Activated naive CD4-positive, alpha-beta T cell treated with anti-CD3 and anti-CD28 coated beads for 36 hours (primary cell): Measurements from ENCODE around the gene RNASEH1. TPM values are rescaled to one million over a fixed set of nuclear protein-coding genes. Genes with fewer than 3 reads are reported as not detected.
"Not testable (repeated sequence)": the region's sequence is repeated elsewhere in the genome, so short reads cannot be mapped to it uniquely, and the experiment has no call there.

Source experiments
- CTCF ChIA-PET: fragments of 350-600 bp; sonication (Branson Sonifier 250); formaldehyde crosslinking; loops from one replicate; lab custom pipeline; 2021; ENCODE audit warnings: antibody characterized with exemption; lab: Charles Lee
- DNase-seq: peaks from one replicate; pipeline ENCODE4 v3.0.0-alpha.2; 2020
- H3K27ac Mint-ChIP-seq: one replicate; pipeline ENCODE4 v1.8.0; 2021; ENCODE audit warnings: mild to moderate bottlenecking, mixed read lengths
- H3K27me3 Mint-ChIP-seq: one replicate; pipeline ENCODE4 v1.8.0; 2021; ENCODE audit warnings: low read depth, mixed read lengths
- H3K36me3 Mint-ChIP-seq: one replicate; pipeline ENCODE4 v1.8.0; 2021; ENCODE audit warnings: low read depth, mixed read lengths
- H3K4me1 Mint-ChIP-seq: one replicate; pipeline ENCODE4 v1.8.0; 2021; ENCODE audit warnings: low read depth, mixed read lengths
- H3K4me3 Mint-ChIP-seq: one replicate; pipeline ENCODE4 v1.8.0; 2021; ENCODE audit warnings: mild to moderate bottlenecking, moderate library complexity, mixed read lengths
- H3K9me3 Mint-ChIP-seq: one replicate; pipeline ENCODE4 v1.8.0; 2021; ENCODE audit warnings: mixed read lengths
- intact Hi-C: fragments of 100-400 bp; cut with micrococcal nuclease; formaldehyde crosslinking; loops from one replicate; pipeline ENCODE4 v1.15.1; 2023
- total RNA-seq, 2 experiments: library from RNA; stranded (reverse); gene quantifications; one replicate each; pipeline ENCODE4 v1.2.3, GENCODE V29; 2021

Gene RNASEH1
- total RNA-seq, 2 experiments from 2014 or later, result 23.0 to 24.0 TPM

DNA sequence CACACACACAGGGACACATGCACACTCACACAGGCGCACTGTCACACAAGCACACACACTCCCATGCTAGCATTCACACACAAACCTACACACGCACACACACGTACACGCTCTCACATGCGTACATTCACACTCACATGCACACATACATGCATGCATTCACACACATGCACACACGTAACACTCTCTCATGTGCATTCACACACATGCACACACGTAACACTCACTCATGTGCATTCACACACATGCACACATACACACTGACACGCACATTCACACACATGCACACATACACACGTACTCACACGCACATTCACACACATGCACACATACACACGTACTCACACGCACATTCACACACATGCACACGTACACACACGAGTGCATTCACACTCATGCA is 55.1 kb downstream of the RNASEH1 start:
- H3K36me3 Mint-ChIP-seq, result peaks cover 44% of the 10 kb centered on the region
- H3K9me3 Mint-ChIP-seq, result no peaks in the 10 kb centered on the region
- H3K4me1 Mint-ChIP-seq, result peaks cover 2% of the 10 kb centered on the region
- no peak for DNase-seq
- no peak overlapping the region for H3K4me3 Mint-ChIP-seq
- CTCF ChIA-PET, result no interaction called here
- no peaks in the 10 kb centered on the region for H3K27me3 Mint-ChIP-seq
- intact Hi-C loops, result no loop called here
- no peak overlapping the region for H3K27ac Mint-ChIP-seq

DNA sequence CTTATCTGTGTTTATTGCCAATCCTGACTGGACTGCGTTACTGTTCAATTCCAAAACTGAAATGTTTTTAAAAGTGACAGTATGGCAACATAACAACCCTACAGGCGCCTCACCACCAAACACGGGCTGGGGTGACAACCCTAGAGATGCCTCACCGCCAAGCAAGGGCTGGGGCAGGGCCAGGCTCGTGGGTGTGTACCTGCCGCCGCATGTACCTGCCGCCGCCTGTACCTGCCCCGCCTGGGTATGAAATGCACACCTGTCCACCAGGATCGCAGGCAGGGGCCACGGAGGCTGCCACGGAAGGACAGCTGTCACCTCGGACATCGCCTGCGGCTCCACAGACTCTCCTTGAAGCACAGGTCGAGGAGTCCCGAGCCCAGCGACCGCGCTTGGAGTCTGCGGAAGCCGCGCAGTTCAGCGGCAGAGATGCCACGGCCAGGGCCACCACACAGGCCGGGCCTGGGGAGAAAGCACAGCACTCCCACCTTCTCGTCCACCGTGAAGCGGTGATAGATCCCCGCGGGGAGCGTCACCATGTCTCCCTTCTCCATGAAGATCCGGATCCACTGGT is 57.7 kb downstream of the RNASEH1 start:
- H3K9me3 Mint-ChIP-seq, result no peaks in the 10 kb centered on the region
- peaks cover 42% of the 10 kb centered on the region for H3K36me3 Mint-ChIP-seq
- intact Hi-C loops, result no loop called here
- H3K4me3 Mint-ChIP-seq, result no peak overlapping the region
- DNase-seq, result no peak
- H3K27ac Mint-ChIP-seq, result no peak overlapping the region
- CTCF ChIA-PET, result no interaction called here
- no peaks in the 10 kb centered on the region for H3K27me3 Mint-ChIP-seq
- no peaks in the 10 kb centered on the region for H3K4me1 Mint-ChIP-seq

DNA sequence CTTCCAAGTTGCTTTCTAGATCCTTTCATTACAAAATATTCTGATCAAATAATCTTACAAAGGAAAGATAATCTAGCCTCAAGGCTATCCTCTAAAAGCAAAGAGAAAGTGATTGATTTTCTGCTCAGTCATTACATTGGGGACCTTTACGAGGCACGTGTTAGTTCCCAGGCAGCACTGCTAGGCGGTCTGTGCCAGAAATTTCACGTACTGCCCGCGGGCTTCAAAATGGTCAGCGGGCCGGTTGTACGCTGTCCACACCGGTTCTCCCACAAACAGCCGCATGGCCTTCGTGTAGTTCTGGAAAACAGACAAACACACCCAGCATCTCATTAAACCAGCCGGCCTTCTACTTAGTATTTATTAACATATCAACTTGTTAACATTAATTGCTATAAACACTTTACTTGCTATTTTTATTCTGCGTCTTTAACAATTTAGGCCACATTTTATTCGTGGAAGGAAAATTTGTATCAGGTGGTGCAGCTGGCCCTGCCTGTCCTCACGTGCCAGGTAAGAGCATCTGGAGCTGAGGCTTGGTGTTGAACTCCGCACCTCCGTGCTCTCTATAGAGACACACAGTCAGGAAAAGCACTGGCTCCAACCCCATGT is 59.2 kb downstream of the RNASEH1 start:
- intact Hi-C loops, result no loop called here
- CTCF ChIA-PET, result no interaction called here
- Mint-ChIP-seq H3K27me3 (no peaks in the 10 kb centered on the region), H3K27ac (no peak overlapping the region), H3K36me3 (peaks cover 35% of the 10 kb centered on the region), H3K4me3 (no peak overlapping the region), H3K9me3 (no peaks in the 10 kb centered on the region), H3K4me1 (no peaks in the 10 kb centered on the region)
- DNase-seq, result no peak

DNA sequence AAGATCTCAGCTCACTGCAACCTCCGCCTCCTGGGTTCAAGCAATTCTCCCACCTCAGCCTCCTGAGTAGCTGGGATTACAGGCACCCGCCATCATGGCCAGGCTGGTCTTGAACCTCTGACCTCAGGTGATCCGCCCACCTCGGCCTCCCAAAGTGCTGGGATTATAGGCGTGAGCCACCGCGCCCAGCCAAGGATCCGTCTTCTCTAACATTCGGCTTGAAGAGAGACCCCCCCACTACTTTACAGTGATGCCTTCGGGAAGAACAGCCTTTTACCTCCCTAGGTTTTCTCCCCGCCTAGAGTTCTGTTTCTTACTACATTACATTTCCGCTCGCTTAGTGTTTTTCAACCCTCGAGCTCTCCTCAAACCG is 61.4 kb downstream of the RNASEH1 start:
- DNase-seq, H3K4me3 Mint-ChIP-seq, H3K27ac Mint-ChIP-seq, H3K9me3 Mint-ChIP-seq, H3K27me3 Mint-ChIP-seq, intact Hi-C loops, H3K4me1 Mint-ChIP-seq: not testable (repeated sequence)
- CTCF ChIA-PET, result interaction anchor here (1.3 kb wide), 1 partner anchor 155 kb away, joined by 3 read pairs; no protein-coding TSS in a partner anchor
- peaks cover 24% of the 10 kb centered on the region for H3K36me3 Mint-ChIP-seq

Other genes starting within 250 kb of the RNASEH1 start
- gene EIPR1, start 180.5 kb downstream of the RNASEH1 start, total RNA-seq, result 10 to 100 TPM; 33.6 to 35.1 TPM
- 10 to 100 TPM; 44.3 to 45.8 TPM for gene TRAPPC12, start 178.6 kb downstream of the RNASEH1 start, total RNA-seq
- gene ADI1, start 38.8 kb downstream of the RNASEH1 start, total RNA-seq, result 10 to 100 TPM; 45.6 to 49.8 TPM
- gene RPS7, start 16.9 kb upstream of the RNASEH1 start, total RNA-seq, result 1,000 to 10,000 TPM; 1,982 to 2,051 TPM
- under 1 TPM in 1 of 2 experiments, not detected in 1; 0.15 TPM for gene COLEC11, start 36.8 kb upstream of the RNASEH1 start, total RNA-seq
- not detected for gene ALLC, start 99.9 kb upstream of the RNASEH1 start, total RNA-seq
- gene DCDC2C, start 145.2 kb upstream of the RNASEH1 start, total RNA-seq, result not detected